ENCODE data around the gene ARRDC4. TPM values are rescaled to one million over a fixed set of nuclear protein-coding genes. Genes with fewer than 3 reads are reported as not detected.

ARRDC4 gene
- total and polyA plus RNA-seq, 2 of the 4 experiments (the other 2 are of a cell fraction) = 5.3 to 9.1 TPM

- H2AK9ac ChIP-seq (replicated peaks; ENCODE audit: low read depth, low read length, poor library complexity) = no peak overlapping the region
- no peaks in the 10 kb centered on the region for H3K79me1 ChIP-seq (ENCODE audit: low read depth in 1 of 2, low read length in 2 of 2)
- no peak overlapping the region for H3K4me2 ChIP-seq (ENCODE audit: low read depth, low read length)
- no peak overlapping the region for H3K18ac ChIP-seq (ENCODE audit: low read depth, low read length)
- no TSS peak for BruUV-seq (replicated peaks)
- no peak overlapping the region for H3K14ac ChIP-seq (replicated peaks; ENCODE audit: low read depth, low read length)
- no peak overlapping the region for H3K4me3 ChIP-seq (ENCODE audit: insufficient read depth, low read depth, low read length)
- H3K36me3 ChIP-seq (ENCODE audit: control insufficient read depth, insufficient read depth, low read length) = no peaks in the 10 kb centered on the region
- ATAC-seq (ENCODE audit: low read depth) (no peak), DNase-seq (no peak)
- no peak overlapping the region for H3K4ac ChIP-seq (ENCODE audit: low read depth, low read length)
- no peak overlapping the region for H3K23ac ChIP-seq (ENCODE audit: low read depth, low read length)
- intact Hi-C loops (cut with micrococcal nuclease) = no loop called here
- no peak overlapping the region for H2BK5ac ChIP-seq (ENCODE audit: low read depth, low read length, poor library complexity, severe bottlenecking)
- H2AK5ac ChIP-seq (ENCODE audit: low read depth, low read length) = no peak overlapping the region
- no CpG with 5 or more reads among the region's 2 CpGs for WGBS, 2 experiments (ENCODE audit: extremely low coverage in 2 of 2, insufficient read length in 1 of 2)
- no peaks in the 10 kb centered on the region for H3K27me3 ChIP-seq (ENCODE audit: control insufficient read depth, insufficient read depth, low read length)
- POLR2A ChIA-PET (ENCODE audit: unreplicated experiment) = no interaction called here
- H2BK20ac ChIP-seq (ENCODE audit: low read depth, low read length) = no peak overlapping the region
- H3K9ac ChIP-seq (ENCODE audit: low read depth, low read length) = no peak overlapping the region
- no peak overlapping the region for H2AFZ ChIP-seq (replicated peaks; ENCODE audit: low read length, poor library complexity)
- H3K27ac ChIP-seq (ENCODE audit: insufficient read depth, low read length) = no peak overlapping the region
- CTCF ChIA-PET = interaction anchor here (0.9 kb wide), 1 partner anchor 17 kb away, joined by 3 read pairs; no protein-coding TSS in a partner anchor
- no peak overlapping the region for H4K8ac ChIP-seq (ENCODE audit: low read depth in 2 of 2, low read length in 2 of 2)
- H2BK120ac ChIP-seq (ENCODE audit: low read depth, low read length) = no peak overlapping the region
- no peaks in the 10 kb centered on the region for H3K9me1 ChIP-seq (ENCODE audit: insufficient read depth, low read length)
- H2BK15ac ChIP-seq (ENCODE audit: low read depth, low read length) = no peak overlapping the region
- dilution Hi-C loops (cut with HindIII; ENCODE audit: low sequenced_read_pairs, unreplicated experiment) = no loop called here
- no peaks in the 10 kb centered on the region for H3K9me3 ChIP-seq (ENCODE audit: control insufficient read depth, insufficient read depth, low read length)
- no peak overlapping the region for H4K5ac ChIP-seq (ENCODE audit: low read depth, low read length)
- no peak overlapping the region for H4K91ac ChIP-seq (ENCODE audit: insufficient read depth, low read depth, low read length)
- H3K56ac ChIP-seq (ENCODE audit: extremely low read depth, insufficient read depth, low read length) = no peak overlapping the region
- TF ChIP-seq MXI1 (IDR thresholded peaks at IDR 0.05; ENCODE audit: borderline replicate concordance, low read depth, low read length) = no peak
- no peak for TF ChIP-seq POLR2A (IDR thresholded peaks at IDR 0.05; ENCODE audit: low read depth, low read length)
- TF ChIP-seq BHLHE40 (IDR thresholded peaks at IDR 0.05; ENCODE audit: low read depth, low read length) = no peak
- no peak for TF ChIP-seq FOS (IDR thresholded peaks at IDR 0.05; ENCODE audit: low read depth, low read length)
- TF ChIP-seq ELK1 (IDR thresholded peaks at IDR 0.05; ENCODE audit: borderline replicate concordance, low read depth, low read length) = no peak
- TF ChIP-seq RAD21 (IDR thresholded peaks at IDR 0.05; ENCODE audit: low read length) = no peak
- TF ChIP-seq CHD1 (IDR thresholded peaks at IDR 0.05; ENCODE audit: low read depth, low read length) = no peak
- TF ChIP-seq CEBPB (IDR thresholded peaks at IDR 0.05; ENCODE audit: low read depth, low read length) = no peak
- no peaks in the 10 kb centered on the region for H3K4me1 ChIP-seq (ENCODE audit: control insufficient read depth, insufficient read depth, low read length)
- in situ Hi-C loops (cut with MboI; ENCODE audit: low sequenced_read_pairs) = no loop called here
- H4K20me1 ChIP-seq (ENCODE audit: insufficient read depth, low read length) = no peaks in the 10 kb centered on the region
Observed at GRCh38 chr15:97955035-97955434, 5.5 kb upstream of the ARRDC4 start.

Measured in IMR-90 (cell line).